HEK293 (cell line): ENCODE measurements around the gene KLRG1.

ENCODE experiments used
- CTCF ChIA-PET: fragments of 350-600 bp; formaldehyde crosslinking; extraction: SDS; loops from one replicate; lab custom pipeline; 2021; ENCODE audit warnings: antibody characterized with exemption; lab: Yijun Ruan, JAX
- POLR2A ChIA-PET: fragments of 300-600 bp; formaldehyde crosslinking; extraction: SDS; loops from one replicate; lab custom pipeline; 2020; ENCODE audit warnings: antibody characterized with exemption, inconsistent platforms; lab: Yijun Ruan, JAX
- H3K27ac ChIP-seq: fragments of 200-500 bp; sonication (Bioruptor generic); 2 replicates; pipeline ENCODE4 v1.5.1; 2014; ENCODE audit warnings: low read depth, low read length, control low read depth, inconsistent platforms; ENCODE audit errors: extremely low read depth
- H3K36me3 ChIP-seq, 2 experiments: fragments of 200-500 bp in 1 of 2; sonication (Bioruptor generic) in 1 of 2; 1 replicate in 1 of 2; 2 replicates in 1 of 2; pipeline ENCODE4 v1.5.1; 2014 to 2017; ENCODE audit warnings: inconsistent platforms in 2 of 2, low read length in 2 of 2; ENCODE audit not compliant: control insufficient read depth in 2 of 2, insufficient read depth in 1 of 2
- H3K4me1 ChIP-seq: fragments of 200-500 bp; sonication (Bioruptor generic); 2 replicates; pipeline ENCODE4 v1.5.1; 2014; ENCODE audit warnings: mild to moderate bottlenecking, low read length, inconsistent platforms; ENCODE audit not compliant: control insufficient read depth, insufficient read depth
- H3K4me3 ChIP-seq: 2 replicates; pipeline ENCODE4 v1.5.1; 2011; ENCODE audit warnings: low read depth, mild to moderate bottlenecking, control low read depth, low read length, moderate library complexity
- H3K9me3 ChIP-seq: fragments of 200-500 bp; sonication (Bioruptor generic); 2 replicates; pipeline ENCODE4 v1.5.1; 2014; ENCODE audit warnings: low read depth, low read length, inconsistent platforms; ENCODE audit not compliant: control insufficient read depth, insufficient read depth
- KLF7 ChIP-seq: fragments of 450-650 bp; formaldehyde crosslinking; IDR thresholded peaks from 2 replicates; pipeline ENCODE4 v1.5.1; 2016; ENCODE audit warnings: missing biosample characterization, missing genetic modification characterization, borderline replicate concordance
- MEIS1 ChIP-seq: sonication (generic); formaldehyde crosslinking; IDR thresholded peaks from 2 replicates; pipeline ENCODE4 v1.8.1; 2022; ENCODE audit warnings: missing genetic modification reagents, mild to moderate bottlenecking, borderline replicate concordance
- MZF1 ChIP-seq: fragments of 450-650 bp; formaldehyde crosslinking; IDR thresholded peaks from 2 replicates; pipeline ENCODE4 v1.5.1; 2017; ENCODE audit warnings: missing biosample characterization, missing genetic modification characterization, borderline replicate concordance
- ZBTB20 ChIP-seq: fragments of 450-650 bp; formaldehyde crosslinking; IDR thresholded peaks from 2 replicates; pipeline ENCODE4 v1.5.1; 2016; ENCODE audit warnings: missing biosample characterization, missing genetic modification characterization
- ZFP3 ChIP-seq: fragments of 450-650 bp; formaldehyde crosslinking; IDR thresholded peaks from 2 replicates; pipeline ENCODE4 v1.5.1; 2016; ENCODE audit warnings: low read depth, missing biosample characterization, missing genetic modification characterization
- ZNF19 ChIP-seq: fragments of 450-650 bp; formaldehyde crosslinking; IDR thresholded peaks from 2 replicates; pipeline ENCODE4; 2016; ENCODE audit warnings: missing biosample characterization, missing genetic modification characterization, low read depth
- ZNF223 ChIP-seq: fragments of 450-650 bp; formaldehyde crosslinking; IDR thresholded peaks from 2 replicates; pipeline ENCODE4 v1.5.1; 2016; ENCODE audit warnings: missing biosample characterization, missing genetic modification characterization
- ZNF23 ChIP-seq: fragments of 450-650 bp; formaldehyde crosslinking; IDR thresholded peaks from 2 replicates; pipeline ENCODE4 v1.5.1; 2016; ENCODE audit warnings: missing biosample characterization, missing genetic modification characterization, borderline replicate concordance
- ZNF521 ChIP-seq: fragments of 450-650 bp; formaldehyde crosslinking; IDR thresholded peaks from 2 replicates; pipeline ENCODE4 v1.5.1; 2017; ENCODE audit warnings: missing biosample characterization, mild to moderate bottlenecking, missing genetic modification characterization
- ZNF571 ChIP-seq: fragments of 450-650 bp; formaldehyde crosslinking; IDR thresholded peaks from 2 replicates; pipeline ENCODE4 v1.5.0; 2017; ENCODE audit warnings: missing biosample characterization, missing genetic modification characterization
- ZNF610 ChIP-seq: fragments of 450-650 bp; formaldehyde crosslinking; IDR thresholded peaks from 2 replicates; pipeline ENCODE4 v1.5.1; 2016; ENCODE audit warnings: missing biosample characterization, missing genetic modification characterization, borderline replicate concordance
- ZNF629 ChIP-seq: fragments of 450-650 bp; formaldehyde crosslinking; IDR thresholded peaks from 2 replicates; pipeline ENCODE4 v1.5.1; 2017; ENCODE audit warnings: missing biosample characterization, missing genetic modification characterization
- ZNF776 ChIP-seq: fragments of 450-650 bp; formaldehyde crosslinking; IDR thresholded peaks from 2 replicates; pipeline ENCODE4 v1.5.0; 2017; ENCODE audit warnings: missing biosample characterization, missing genetic modification characterization, borderline replicate concordance
- ZNF785 ChIP-seq: fragments of 450-650 bp; formaldehyde crosslinking; IDR thresholded peaks from 2 replicates; pipeline ENCODE4 v1.5.1; 2016; ENCODE audit warnings: missing biosample characterization, missing genetic modification characterization
- ZNF837 ChIP-seq: fragments of 450-650 bp; formaldehyde crosslinking; IDR thresholded peaks from 2 replicates; pipeline ENCODE4 v1.5.1; 2016; ENCODE audit warnings: missing biosample characterization, missing genetic modification characterization
- ZSCAN16 ChIP-seq: fragments of 450-650 bp; formaldehyde crosslinking; IDR thresholded peaks from 2 replicates; pipeline ENCODE4 v1.5.1; 2016; ENCODE audit warnings: missing biosample characterization, missing genetic modification characterization
- TF ChIP-seq, protein P1 (sequence below): fragments of 450-650 bp; formaldehyde crosslinking; IDR thresholded peaks from 2 replicates; pipeline ENCODE4 v1.5.1; 2017; ENCODE audit warnings: missing biosample characterization, missing genetic modification characterization
- TF ChIP-seq, protein P2 (sequence below): fragments of 450-650 bp; formaldehyde crosslinking; IDR thresholded peaks from 2 replicates; pipeline ENCODE4 v1.5.1; 2016; ENCODE audit warnings: missing biosample characterization, missing genetic modification characterization, borderline replicate concordance
- TF ChIP-seq, protein P3 (sequence below): fragments of 450-650 bp; formaldehyde crosslinking; IDR thresholded peaks from 2 replicates; pipeline ENCODE4 v1.5.0; 2017; ENCODE audit warnings: missing biosample characterization, missing genetic modification characterization, borderline replicate concordance
- TF ChIP-seq, protein P4 (sequence below): fragments of 450-650 bp; formaldehyde crosslinking; IDR thresholded peaks from 2 replicates; pipeline ENCODE4 v1.5.1; 2016; ENCODE audit warnings: missing biosample characterization, missing genetic modification characterization, low read depth
- TF ChIP-seq, protein P5 (sequence below): fragments of 450-650 bp; formaldehyde crosslinking; IDR thresholded peaks from 2 replicates; pipeline ENCODE4 v1.5.1; 2017; ENCODE audit warnings: missing biosample characterization, mild to moderate bottlenecking, missing genetic modification characterization, moderate library complexity

Gene KLRG1

DNA sequence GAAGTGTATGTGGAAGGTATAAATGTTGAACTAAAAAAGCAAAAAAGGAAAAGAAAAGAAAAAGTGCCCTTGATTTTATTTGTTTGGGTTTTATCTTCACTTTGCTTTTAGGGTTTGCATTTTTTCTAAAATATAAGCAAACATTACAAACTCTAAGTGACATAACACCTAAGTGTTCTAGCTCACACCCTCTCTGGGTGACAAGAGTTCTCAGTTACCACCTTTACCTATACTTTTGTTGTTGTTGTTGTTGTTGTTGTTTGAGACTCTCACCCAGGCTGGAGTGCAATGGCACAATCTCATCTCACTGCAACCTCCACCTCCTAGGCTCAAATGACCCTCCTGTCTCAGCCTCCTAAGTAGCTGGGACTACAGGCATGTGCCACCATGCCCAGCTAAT lies 13.0 kb downstream of the KLRG1 start (continued):
- TF ChIP-seq, protein P1, sequence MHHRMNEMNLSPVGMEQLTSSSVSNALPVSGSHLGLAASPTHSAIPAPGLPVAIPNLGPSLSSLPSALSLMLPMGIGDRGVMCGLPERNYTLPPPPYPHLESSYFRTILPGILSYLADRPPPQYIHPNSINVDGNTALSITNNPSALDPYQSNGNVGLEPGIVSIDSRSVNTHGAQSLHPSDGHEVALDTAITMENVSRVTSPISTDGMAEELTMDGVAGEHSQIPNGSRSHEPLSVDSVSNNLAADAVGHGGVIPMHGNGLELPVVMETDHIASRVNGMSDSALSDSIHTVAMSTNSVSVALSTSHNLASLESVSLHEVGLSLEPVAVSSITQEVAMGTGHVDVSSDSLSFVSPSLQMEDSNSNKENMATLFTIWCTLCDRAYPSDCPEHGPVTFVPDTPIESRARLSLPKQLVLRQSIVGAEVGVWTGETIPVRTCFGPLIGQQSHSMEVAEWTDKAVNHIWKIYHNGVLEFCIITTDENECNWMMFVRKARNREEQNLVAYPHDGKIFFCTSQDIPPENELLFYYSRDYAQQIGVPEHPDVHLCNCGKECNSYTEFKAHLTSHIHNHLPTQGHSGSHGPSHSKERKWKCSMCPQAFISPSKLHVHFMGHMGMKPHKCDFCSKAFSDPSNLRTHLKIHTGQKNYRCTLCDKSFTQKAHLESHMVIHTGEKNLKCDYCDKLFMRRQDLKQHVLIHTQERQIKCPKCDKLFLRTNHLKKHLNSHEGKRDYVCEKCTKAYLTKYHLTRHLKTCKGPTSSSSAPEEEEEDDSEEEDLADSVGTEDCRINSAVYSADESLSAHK (tag by site-specific recombination) = no peak
- TF ChIP-seq ZNF837 (tag by site-specific recombination) (no peak), ZNF23 (tag by site-specific recombination) (no peak), KLF7 (tag by site-specific recombination) (no peak), MZF1 (tag by site-specific recombination) (no peak), ZFP3 (tag by site-specific recombination) (no peak), ZNF785 (tag by site-specific recombination) (no peak)
- TF ChIP-seq, protein P2, sequence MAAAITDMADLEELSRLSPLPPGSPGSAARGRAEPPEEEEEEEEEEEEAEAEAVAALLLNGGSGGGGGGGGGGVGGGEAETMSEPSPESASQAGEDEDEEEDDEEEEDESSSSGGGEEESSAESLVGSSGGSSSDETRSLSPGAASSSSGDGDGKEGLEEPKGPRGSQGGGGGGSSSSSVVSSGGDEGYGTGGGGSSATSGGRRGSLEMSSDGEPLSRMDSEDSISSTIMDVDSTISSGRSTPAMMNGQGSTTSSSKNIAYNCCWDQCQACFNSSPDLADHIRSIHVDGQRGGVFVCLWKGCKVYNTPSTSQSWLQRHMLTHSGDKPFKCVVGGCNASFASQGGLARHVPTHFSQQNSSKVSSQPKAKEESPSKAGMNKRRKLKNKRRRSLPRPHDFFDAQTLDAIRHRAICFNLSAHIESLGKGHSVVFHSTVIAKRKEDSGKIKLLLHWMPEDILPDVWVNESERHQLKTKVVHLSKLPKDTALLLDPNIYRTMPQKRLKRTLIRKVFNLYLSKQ (tag by site-specific recombination) = no peak
- TF ChIP-seq, protein P3, sequence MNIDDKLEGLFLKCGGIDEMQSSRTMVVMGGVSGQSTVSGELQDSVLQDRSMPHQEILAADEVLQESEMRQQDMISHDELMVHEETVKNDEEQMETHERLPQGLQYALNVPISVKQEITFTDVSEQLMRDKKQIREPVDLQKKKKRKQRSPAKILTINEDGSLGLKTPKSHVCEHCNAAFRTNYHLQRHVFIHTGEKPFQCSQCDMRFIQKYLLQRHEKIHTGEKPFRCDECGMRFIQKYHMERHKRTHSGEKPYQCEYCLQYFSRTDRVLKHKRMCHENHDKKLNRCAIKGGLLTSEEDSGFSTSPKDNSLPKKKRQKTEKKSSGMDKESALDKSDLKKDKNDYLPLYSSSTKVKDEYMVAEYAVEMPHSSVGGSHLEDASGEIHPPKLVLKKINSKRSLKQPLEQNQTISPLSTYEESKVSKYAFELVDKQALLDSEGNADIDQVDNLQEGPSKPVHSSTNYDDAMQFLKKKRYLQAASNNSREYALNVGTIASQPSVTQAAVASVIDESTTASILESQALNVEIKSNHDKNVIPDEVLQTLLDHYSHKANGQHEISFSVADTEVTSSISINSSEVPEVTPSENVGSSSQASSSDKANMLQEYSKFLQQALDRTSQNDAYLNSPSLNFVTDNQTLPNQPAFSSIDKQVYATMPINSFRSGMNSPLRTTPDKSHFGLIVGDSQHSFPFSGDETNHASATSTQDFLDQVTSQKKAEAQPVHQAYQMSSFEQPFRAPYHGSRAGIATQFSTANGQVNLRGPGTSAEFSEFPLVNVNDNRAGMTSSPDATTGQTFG = no peak

DNA sequence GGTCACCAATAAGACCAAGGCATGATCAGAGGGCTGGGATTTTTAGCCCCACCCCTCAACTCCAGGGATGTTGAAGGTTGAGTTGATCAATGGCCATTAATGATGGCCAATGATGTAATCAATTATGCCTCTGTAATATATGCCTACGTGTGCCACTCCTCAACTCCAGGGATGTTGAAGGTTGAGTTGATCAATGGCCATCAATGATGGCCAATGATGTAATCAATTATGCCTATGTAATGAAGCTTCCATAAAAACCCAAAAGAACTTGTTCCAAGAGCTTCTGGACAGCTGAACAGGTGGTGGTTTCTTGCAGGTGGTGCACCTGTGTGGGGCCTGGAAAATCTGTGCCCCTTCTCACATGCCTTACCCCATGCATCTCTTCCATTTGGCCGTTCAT lies 33.2 kb downstream of the KLRG1 start:
- H3K27ac ChIP-seq = no peak overlapping the region
- H3K36me3 ChIP-seq = no peaks in the 10 kb centered on the region
- POLR2A ChIA-PET = no interaction called here
- H3K9me3 ChIP-seq = no peaks in the 10 kb centered on the region
- TF ChIP-seq ZNF610 (tag by site-specific recombination) (no peak), ZNF776 (tag by site-specific recombination) (no peak)
- TF ChIP-seq, protein P4, sequence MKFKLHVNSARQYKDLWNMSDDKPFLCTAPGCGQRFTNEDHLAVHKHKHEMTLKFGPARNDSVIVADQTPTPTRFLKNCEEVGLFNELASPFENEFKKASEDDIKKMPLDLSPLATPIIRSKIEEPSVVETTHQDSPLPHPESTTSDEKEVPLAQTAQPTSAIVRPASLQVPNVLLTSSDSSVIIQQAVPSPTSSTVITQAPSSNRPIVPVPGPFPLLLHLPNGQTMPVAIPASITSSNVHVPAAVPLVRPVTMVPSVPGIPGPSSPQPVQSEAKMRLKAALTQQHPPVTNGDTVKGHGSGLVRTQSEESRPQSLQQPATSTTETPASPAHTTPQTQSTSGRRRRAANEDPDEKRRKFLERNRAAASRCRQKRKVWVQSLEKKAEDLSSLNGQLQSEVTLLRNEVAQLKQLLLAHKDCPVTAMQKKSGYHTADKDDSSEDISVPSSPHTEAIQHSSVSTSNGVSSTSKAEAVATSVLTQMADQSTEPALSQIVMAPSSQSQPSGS = peak; percentile 58; the same call in 1 of the 2 replicates
- H3K4me3 ChIP-seq = no peak overlapping the region
- CTCF ChIA-PET = interaction anchor here (1.0 to 1.2 kb wide), 2 partner anchors 9 to 27 kb away, joined by 3 read pairs; no protein-coding TSS in a partner anchor
- no peaks in the 10 kb centered on the region for H3K4me1 ChIP-seq

DNA sequence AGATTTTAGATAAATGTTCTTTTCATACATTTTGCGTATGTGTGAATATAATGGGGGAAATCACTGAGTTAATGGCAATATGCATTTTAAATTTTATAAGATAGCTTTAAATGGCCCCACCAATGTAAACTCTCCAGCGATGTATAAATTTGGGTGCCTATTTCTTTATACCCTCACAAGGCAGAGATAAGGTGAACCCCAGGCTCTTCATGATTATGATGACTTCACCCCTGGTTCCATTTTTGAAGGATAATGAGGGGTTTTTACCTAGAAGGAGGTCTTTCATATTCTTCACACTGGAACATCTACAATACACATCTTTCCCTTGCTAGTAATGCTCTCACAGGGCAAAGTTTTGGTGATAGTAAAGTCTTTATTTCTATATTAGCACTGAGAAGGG lies 35.2 kb downstream of the KLRG1 start:
- H3K4me1 ChIP-seq = no peaks in the 10 kb centered on the region
- H3K9me3 ChIP-seq = no peaks in the 10 kb centered on the region
- H3K4me3 ChIP-seq = no peak overlapping the region
- POLR2A ChIA-PET = no interaction called here
- H3K27ac ChIP-seq = no peak overlapping the region
- CTCF ChIA-PET = no interaction called here
- no peaks in the 10 kb centered on the region for H3K36me3 ChIP-seq
- TF ChIP-seq ZNF19 (tag by site-specific recombination) (no peak), ZNF521 (no peak), ZBTB20 (tag by site-specific recombination) (no peak), ZNF571 (tag by site-specific recombination) (no peak), ZNF223 (tag by site-specific recombination) (no peak), MEIS1 (no peak), ZNF629 (tag by site-specific recombination) (no peak), ZSCAN16 (tag by site-specific recombination) (no peak)
- TF ChIP-seq, protein P5, sequence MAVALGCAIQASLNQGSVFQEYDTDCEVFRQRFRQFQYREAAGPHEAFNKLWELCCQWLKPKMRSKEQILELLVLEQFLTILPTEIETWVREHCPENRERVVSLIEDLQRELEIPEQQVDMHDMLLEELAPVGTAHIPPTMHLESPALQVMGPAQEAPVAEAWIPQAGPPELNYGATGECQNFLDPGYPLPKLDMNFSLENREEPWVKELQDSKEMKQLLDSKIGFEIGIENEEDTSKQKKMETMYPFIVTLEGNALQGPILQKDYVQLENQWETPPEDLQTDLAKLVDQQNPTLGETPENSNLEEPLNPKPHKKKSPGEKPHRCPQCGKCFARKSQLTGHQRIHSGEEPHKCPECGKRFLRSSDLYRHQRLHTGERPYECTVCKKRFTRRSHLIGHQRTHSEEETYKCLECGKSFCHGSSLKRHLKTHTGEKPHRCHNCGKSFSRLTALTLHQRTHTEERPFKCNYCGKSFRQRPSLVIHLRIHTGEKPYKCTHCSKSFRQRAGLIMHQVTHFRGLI (tag by site-specific recombination) = no peak
